ENCODE measurements around the gene NSD1. TPM values are rescaled to one million over a fixed set of nuclear protein-coding genes. Genes with fewer than 3 reads are reported as not detected.

Gene NSD1
- total and polyA plus RNA-seq, 7 donors = 3.0 to 41.5 (median 34.6) TPM

DNA sequence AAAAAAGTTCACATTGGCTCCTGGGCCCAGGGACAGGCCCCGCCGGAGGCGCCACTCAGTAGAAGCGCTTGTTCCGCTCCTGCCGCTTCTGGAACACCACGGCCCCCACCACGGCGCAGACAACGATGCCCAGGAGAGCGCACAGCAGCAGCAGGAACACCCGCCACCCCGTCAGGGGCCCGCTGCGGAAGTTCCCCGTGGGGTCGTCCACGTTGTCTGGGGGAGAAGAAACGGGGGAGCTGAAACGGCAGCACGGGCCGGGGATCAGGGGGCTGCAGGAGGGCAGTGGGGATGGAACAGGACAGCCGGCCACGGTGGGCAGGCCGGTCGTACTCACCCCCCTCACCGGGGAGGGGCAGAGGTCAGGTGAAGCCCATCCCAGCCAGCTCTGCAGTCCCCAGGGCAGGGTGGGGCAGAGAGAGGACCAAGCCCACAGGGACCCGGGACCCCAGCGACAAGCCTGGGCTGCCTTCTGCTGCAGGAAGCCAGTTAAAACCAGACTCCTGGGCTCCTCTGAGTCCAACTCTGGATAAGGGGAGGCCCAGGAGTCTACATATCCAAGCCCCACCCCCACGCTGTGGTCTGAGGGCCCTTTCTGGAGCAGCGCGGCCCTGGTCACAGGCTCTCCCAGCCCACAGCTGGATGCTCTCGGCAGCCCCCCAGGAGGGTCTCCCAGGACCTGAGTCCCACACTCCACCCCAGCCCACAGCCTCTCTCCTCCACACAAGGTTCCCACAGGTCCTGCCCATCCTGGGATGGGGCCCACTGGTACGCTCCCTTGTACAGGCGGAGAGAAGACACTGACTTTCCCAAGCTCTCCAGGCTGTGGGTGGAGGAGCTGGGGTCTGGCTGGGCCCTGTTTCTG is 198.7 kb downstream of the NSD1 start:
- TF ChIP-seq EP300 (IDR thresholded peaks at IDR 0.05) (no peak), POLR2AphosphoS5 (IDR thresholded peaks at IDR 0.05) (no peak), POLR2A (IDR thresholded peaks at IDR 0.05) (no peak)
- TF ChIP-seq, protein P1, sequence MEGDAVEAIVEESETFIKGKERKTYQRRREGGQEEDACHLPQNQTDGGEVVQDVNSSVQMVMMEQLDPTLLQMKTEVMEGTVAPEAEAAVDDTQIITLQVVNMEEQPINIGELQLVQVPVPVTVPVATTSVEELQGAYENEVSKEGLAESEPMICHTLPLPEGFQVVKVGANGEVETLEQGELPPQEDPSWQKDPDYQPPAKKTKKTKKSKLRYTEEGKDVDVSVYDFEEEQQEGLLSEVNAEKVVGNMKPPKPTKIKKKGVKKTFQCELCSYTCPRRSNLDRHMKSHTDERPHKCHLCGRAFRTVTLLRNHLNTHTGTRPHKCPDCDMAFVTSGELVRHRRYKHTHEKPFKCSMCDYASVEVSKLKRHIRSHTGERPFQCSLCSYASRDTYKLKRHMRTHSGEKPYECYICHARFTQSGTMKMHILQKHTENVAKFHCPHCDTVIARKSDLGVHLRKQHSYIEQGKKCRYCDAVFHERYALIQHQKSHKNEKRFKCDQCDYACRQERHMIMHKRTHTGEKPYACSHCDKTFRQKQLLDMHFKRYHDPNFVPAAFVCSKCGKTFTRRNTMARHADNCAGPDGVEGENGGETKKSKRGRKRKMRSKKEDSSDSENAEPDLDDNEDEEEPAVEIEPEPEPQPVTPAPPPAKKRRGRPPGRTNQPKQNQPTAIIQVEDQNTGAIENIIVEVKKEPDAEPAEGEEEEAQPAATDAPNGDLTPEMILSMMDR (IDR thresholded peaks at IDR 0.05) = no peak
- WGBS, 2 donors = 71 to 91% methylated on average over 35 of the region's 35 CpGs
- Histone ChIP-seq H3K27ac (no peak overlapping the region), H3K9me3 (no peaks in the 10 kb centered on the region), H3K4me1 (no peaks in the 10 kb centered on the region), H3K36me3 (peaks cover 29 to 86% (median 58%) of the 10 kb centered on the region in 4 donors), H3K27me3 (no peaks in the 10 kb centered on the region), H3K4me3 (no peak overlapping the region)
- no peak for DNase-seq
- intact Hi-C loops (cut with DNase I) = no loop called here

- Histone ChIP-seq H3K27ac (no peak overlapping the region), H3K4me3 (no peak overlapping the region), H3K4me1 (no peaks in the 10 kb centered on the region), H3K36me3 (peaks cover 34 to 92% (median 65%) of the 10 kb centered on the region in 4 donors), H3K9me3 (no peaks in the 10 kb centered on the region), H3K27me3 (no peaks in the 10 kb centered on the region)
- no peak for DNase-seq
- WGBS, 2 donors = 83 to 94% methylated on average over 13 of the region's 13 CpGs
- intact Hi-C loops (cut with DNase I) = no loop called here
- no peak for TF ChIP-seq POLR2A (IDR thresholded peaks at IDR 0.05)
- no peak for TF ChIP-seq EP300 (IDR thresholded peaks at IDR 0.05)
- no peak for TF ChIP-seq POLR2AphosphoS5 (IDR thresholded peaks at IDR 0.05)
- TF ChIP-seq, protein P1 (IDR thresholded peaks at IDR 0.05) = no peak
Measured at GRCh38 chr5:177332896-177333260, 199.3 kb downstream of the NSD1 start.

- H3K36me3 ChIP-seq = peaks cover 34 to 97% (median 71%) of the 10 kb centered on the region in 4 donors
- DNase-seq = no peak
- no peak overlapping the region for H3K4me3 ChIP-seq
- H3K27ac ChIP-seq = no peak overlapping the region
- H3K9me3 ChIP-seq = no peaks in the 10 kb centered on the region
- TF ChIP-seq POLR2AphosphoS5 (IDR thresholded peaks at IDR 0.05) (no peak), POLR2A (IDR thresholded peaks at IDR 0.05) (no peak), EP300 (IDR thresholded peaks at IDR 0.05) (no peak)
- TF ChIP-seq, protein P1 (IDR thresholded peaks at IDR 0.05) = no peak
- H3K27me3 ChIP-seq = no peaks in the 10 kb centered on the region
- intact Hi-C loops (cut with DNase I) = no loop called here
- 89 to 92% methylated on average over 16 of the region's 16 CpGs for WGBS, 2 donors
- H3K4me1 ChIP-seq = no peaks in the 10 kb centered on the region
Measured at GRCh38 chr5:177333420-177334154, 200.0 kb downstream of the NSD1 start.

DNA sequence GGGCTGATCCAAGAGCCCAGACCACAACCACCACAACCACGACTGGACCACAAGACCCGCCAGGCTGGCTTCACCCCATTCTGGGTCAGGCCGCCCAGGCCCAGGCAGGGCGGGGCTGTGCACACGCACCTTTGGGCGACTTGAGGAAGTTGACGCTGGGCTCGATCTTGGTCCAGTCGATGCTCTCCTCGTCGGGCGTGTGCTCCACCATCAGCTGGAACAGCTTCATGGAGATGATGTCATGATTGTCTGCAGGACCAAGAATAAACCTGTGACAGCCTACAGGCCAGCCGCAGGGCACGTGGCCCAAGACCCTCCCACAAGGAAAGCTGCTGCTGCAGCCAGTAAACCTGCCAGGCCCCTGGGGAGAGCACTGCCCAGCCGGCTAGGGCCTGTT is 200.6 kb downstream of the NSD1 start:
- WGBS, 2 donors = 70 to 81% methylated on average over 15 of the region's 15 CpGs
- Histone ChIP-seq H3K27ac (no peak overlapping the region), H3K27me3 (no peaks in the 10 kb centered on the region), H3K4me3 (no peak overlapping the region), H3K9me3 (no peaks in the 10 kb centered on the region), H3K36me3 (peaks cover 34 to 92% (median 74%) of the 10 kb centered on the region in 4 donors), H3K4me1 (no peaks in the 10 kb centered on the region)
- DNase-seq = no peak
- intact Hi-C loops (cut with DNase I) = no loop called here
- TF ChIP-seq EP300 (IDR thresholded peaks at IDR 0.05) (no peak), POLR2A (IDR thresholded peaks at IDR 0.05) (no peak), POLR2AphosphoS5 (IDR thresholded peaks at IDR 0.05) (no peak)
- TF ChIP-seq, protein P1 (IDR thresholded peaks at IDR 0.05) = no peak

Measured in sigmoid colon (tissue), 7 donors.